GM12801 (cell line): ENCODE results near the gene DLG3.

Experiments used
- TF ChIP-seq, protein P1 (sequence below): IDR thresholded peaks from one replicate; pipeline ENCODE4 v1.5.1; 2011; ENCODE audit warnings: control low read depth; ENCODE audit not compliant: insufficient read length; ENCODE audit errors: extremely low read depth

The DLG3 gene

DNA sequence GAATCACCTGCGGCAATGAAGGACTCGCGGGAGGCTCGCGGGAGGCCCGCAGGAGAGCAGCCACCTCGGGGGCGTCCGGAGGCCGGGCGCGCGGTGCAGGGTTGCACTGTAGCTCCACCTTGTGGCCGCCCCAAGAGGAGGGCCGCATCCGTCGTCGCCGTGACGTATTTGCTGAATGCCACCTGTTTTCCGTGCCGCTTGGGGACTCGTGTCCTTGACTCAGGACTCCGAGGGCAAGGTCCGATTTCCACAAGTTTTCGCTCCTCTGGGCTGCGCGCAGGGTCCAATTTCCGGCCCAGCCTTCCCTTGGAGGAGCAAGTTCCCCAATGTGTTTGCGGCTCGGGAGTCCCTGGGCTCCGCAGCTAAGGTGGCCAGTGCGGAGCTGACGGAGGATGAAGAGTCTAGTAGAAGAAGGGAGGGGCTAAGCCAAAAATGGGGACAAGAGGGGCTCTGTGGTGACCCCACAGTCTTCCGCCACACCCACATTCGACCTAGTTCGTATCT, 10.7 kb upstream of the DLG3 start:
- TF ChIP-seq, protein P1, sequence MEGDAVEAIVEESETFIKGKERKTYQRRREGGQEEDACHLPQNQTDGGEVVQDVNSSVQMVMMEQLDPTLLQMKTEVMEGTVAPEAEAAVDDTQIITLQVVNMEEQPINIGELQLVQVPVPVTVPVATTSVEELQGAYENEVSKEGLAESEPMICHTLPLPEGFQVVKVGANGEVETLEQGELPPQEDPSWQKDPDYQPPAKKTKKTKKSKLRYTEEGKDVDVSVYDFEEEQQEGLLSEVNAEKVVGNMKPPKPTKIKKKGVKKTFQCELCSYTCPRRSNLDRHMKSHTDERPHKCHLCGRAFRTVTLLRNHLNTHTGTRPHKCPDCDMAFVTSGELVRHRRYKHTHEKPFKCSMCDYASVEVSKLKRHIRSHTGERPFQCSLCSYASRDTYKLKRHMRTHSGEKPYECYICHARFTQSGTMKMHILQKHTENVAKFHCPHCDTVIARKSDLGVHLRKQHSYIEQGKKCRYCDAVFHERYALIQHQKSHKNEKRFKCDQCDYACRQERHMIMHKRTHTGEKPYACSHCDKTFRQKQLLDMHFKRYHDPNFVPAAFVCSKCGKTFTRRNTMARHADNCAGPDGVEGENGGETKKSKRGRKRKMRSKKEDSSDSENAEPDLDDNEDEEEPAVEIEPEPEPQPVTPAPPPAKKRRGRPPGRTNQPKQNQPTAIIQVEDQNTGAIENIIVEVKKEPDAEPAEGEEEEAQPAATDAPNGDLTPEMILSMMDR: no peak

DNA sequence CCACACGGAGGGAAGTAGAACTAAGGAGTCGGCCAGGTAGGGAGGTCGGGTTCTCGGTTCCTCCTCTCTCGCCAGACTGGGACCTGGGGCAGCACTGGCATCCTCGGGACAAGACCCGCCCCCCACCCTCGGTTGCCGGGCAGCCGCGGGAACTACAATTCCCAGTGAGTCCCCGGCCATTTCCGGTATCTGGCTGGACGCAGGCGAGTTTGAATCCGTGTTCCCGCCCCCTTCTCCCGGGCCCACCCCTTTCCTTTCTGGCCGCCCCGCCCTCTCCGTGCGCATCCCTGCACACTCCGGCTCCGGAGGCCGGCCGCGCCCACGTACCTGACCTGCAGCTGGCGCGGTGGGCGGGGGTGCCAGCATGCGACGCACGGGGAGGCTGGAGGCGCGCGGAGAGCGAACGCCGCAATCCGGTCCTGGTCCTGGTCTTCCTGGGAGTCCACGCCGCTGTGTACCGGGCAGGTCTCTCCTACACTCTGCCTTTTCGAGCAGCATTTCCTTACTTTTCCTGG, 10.2 kb upstream of the DLG3 start:
- TF ChIP-seq, protein P1: no peak

DNA sequence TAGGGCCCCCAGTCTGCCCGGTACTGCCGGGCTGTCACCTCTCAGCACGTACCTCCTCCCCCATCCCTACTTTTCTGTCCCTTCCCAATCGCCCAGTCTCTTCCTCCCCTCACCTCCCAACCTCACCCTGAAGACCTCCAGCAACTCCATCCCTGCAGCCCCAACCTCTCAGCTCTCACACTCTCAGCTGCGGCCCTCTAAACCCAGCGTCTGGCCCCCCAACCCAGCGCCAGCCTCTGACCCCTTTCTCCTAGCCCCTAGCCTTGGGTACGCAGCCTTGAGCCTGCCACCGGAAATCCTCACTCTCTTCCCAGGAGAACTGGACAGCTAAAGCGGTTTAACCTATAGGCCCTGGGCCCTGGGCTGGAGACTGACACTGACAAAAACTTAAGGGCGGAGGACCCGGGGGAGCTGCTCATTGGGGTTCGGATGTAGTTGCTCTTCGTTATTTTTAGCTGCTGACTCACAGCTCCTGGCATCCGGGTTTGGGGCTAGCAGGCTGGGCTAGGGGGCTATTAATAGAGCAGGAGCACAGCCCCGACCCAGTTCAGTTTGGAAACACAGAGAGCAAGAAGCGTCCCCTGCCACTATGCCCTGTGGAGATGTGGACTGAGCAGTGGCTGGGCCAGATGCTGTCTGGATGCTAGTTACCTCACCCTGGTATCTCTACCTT, 9.6 kb upstream of the DLG3 start:
- TF ChIP-seq, protein P1: no peak

DNA sequence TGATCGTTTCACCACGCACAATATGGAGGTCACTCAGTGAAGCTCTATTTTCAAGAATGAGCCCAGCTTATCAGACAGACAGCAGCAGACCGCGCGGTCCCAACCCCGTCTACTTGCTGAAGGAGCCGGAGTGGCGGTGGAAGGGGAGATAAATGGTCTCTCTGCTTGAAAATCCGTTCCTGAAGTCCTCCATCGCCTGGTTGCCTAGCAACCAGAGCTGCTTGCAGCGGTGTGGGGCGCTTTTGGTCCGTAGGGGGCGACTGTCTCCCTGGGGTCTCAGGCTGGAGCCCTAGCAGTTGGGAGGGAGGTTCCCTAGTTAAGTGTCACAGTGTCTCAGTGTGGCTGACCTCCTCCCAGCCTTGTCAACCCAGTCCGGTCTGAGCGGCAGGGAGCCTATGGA, 8.3 kb upstream of the DLG3 start:
- TF ChIP-seq, protein P1: no peak

DNA sequence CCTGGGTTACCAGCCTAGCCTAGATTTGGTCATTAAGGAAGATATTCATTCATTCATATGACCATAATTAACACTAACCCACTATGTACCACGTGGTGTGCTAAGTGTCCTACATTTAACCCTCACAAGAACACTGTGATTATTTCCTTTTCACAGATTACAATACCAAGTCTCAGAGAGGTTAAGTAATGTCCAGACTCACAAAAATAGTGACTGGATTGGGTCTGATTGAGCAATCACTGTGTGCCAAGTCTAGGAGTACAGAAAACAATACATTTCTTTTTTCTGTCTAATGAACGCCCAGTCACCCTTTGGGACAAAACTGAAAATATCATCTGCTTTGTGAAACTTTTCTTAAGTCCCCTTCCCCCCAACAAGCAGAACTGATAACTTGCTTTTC, 7.6 kb upstream of the DLG3 start:
- TF ChIP-seq, protein P1: no peak

DNA sequence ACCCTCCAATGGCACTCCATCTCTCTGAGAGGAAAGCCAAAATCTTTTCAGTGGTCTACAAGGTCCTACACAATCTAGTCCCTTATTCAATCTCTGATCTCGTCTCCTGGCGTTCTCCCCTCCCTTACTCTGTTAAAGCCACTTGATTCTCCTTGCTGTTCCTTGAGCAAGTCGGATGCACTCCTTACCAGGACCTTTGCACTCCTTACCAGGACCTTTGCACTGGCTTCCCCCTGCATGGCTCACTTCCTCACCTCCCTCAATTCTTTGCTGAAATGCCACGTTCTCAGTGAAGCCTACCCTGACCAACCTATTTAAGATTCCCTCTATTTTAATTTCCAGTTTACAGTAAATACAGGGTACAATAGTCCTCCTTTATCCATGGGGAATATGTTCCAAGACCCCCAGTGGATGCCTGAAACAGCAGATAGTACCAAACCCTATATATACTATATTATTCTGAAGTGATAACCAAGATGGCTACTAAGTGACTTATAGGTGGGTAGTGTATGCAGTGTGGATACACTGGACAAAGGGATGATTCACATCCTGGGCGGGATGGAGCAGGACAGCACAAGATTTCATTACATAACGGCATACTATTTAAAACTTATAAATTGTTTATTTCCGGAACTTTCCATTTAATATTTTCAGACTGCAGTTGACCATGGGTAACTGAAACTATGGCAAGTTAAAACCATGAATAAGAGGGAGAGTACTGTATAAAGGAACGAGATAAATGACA, 6.5 kb upstream of the DLG3 start:
- TF ChIP-seq, protein P1: no peak

DNA sequence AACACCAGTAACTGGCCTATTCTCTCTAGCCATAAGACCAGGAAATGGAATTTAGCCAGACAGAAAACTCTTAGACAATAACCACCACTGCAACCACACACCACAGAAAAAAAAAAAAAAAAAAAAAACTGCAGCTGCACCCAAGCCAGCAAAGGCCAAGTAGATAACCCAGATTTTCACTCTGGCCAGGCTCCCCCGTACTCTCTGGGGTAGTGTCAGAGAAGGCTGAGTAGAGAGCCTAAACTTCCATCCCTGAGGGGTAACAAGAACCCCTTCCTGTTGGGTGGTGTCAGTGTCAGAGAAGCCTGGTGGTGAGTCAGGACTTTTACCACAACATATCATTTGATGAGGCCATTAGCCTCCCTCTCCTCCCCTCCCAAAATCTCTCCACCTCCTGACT, 5.6 kb upstream of the DLG3 start:
- TF ChIP-seq, protein P1: no peak
